GM23338 (cell line): ENCODE data around the gene SSBP2. TPM values are rescaled to one million over a fixed set of nuclear protein-coding genes. Genes with fewer than 3 reads are reported as not detected.

Experiments used
- ATAC-seq: fragments of 200-7000 bp; cut with Tn5 transposase; 3 replicates; pipeline ENCODE4 v1.9.1; 2020
- DNase-seq: peaks from one replicate; pipeline ENCODE4 v3.0.0-alpha.2; 2015; ENCODE audit warnings: low spot score
- H2AFZ ChIP-seq: fragments of 200-600 bp; sonication (generic); 2 replicates; pipeline ENCODE4 v1.8.0; 2016; ENCODE audit warnings: antibody characterized with exemption, mild to moderate bottlenecking, moderate library complexity
- H3F3A ChIP-seq: fragments of 200-600 bp; sonication (generic); replicated peaks from 2 replicates; pipeline ENCODE4 v1.8.0; 2017; ENCODE audit warnings: antibody characterized with exemption, mixed run types, low read depth
- H3K27ac ChIP-seq: fragments of 200-600 bp; sonication (generic); 2 replicates; pipeline ENCODE4 v1.6.1; 2016; ENCODE audit warnings: low read depth
- H3K27me3 ChIP-seq: fragments of 200-600 bp; sonication (generic); 2 replicates; pipeline ENCODE4 v1.8.0; 2016; ENCODE audit warnings: mild to moderate bottlenecking, mixed run types, moderate library complexity; ENCODE audit not compliant: insufficient read depth
- H3K36me3 ChIP-seq: fragments of 200-600 bp; sonication (generic); 2 replicates; pipeline ENCODE4 v1.8.0; 2016; ENCODE audit warnings: mild to moderate bottlenecking; ENCODE audit not compliant: insufficient read depth
- H3K4me1 ChIP-seq: fragments of 200-600 bp; sonication (generic); 2 replicates; pipeline ENCODE4 v1.8.0; 2016; ENCODE audit warnings: mild to moderate bottlenecking, moderate library complexity; ENCODE audit not compliant: insufficient read depth
- H3K4me2 ChIP-seq: fragments of 200-600 bp; sonication (generic); 2 replicates; pipeline ENCODE4 v1.7.1; 2017; ENCODE audit warnings: mixed run types
- H3K4me3 ChIP-seq: fragments of 200-600 bp; sonication (generic); 2 replicates; pipeline ENCODE4 v1.6.1; 2016; ENCODE audit warnings: mixed run types
- H3K79me2 ChIP-seq: fragments of 200-600 bp; sonication (generic); replicated peaks from 2 replicates; pipeline ENCODE4 v1.8.0; 2017; ENCODE audit warnings: mild to moderate bottlenecking; ENCODE audit not compliant: insufficient read depth
- H3K9me2 ChIP-seq: fragments of 200-600 bp; sonication (generic); 2 replicates; pipeline ENCODE4 v1.8.0; 2017; ENCODE audit not compliant: insufficient read depth
- H4K20me1 ChIP-seq: fragments of 200-600 bp; sonication (generic); replicated peaks from 2 replicates; pipeline ENCODE4 v1.8.0; 2017; ENCODE audit warnings: mild to moderate bottlenecking; ENCODE audit not compliant: insufficient read depth
- H3K27ac Mint-ChIP-seq: 2 replicates; pipeline ENCODE4 v1.8.0; 2020; ENCODE audit warnings: inconsistent platforms, mild to moderate bottlenecking, moderate library complexity, mixed read lengths
- H3K27me3 Mint-ChIP-seq: 3 replicates; pipeline ENCODE4 v1.8.0; 2022; ENCODE audit warnings: low read depth, mild to moderate bottlenecking, moderate library complexity, mixed read lengths, inconsistent platforms; ENCODE audit not compliant: insufficient read depth, poor library complexity
- H3K36me3 Mint-ChIP-seq: 3 replicates; pipeline ENCODE4 v1.8.0; 2021; ENCODE audit warnings: low read depth, mild to moderate bottlenecking, inconsistent platforms, moderate library complexity, mixed read lengths
- H3K4me1 Mint-ChIP-seq: 3 replicates; pipeline ENCODE4 v1.8.0; 2020; ENCODE audit warnings: mild to moderate bottlenecking, inconsistent platforms, mixed read lengths
- H3K4me3 Mint-ChIP-seq: 3 replicates; pipeline ENCODE4 v1.8.0; 2021; ENCODE audit warnings: moderate library complexity, mild to moderate bottlenecking, inconsistent platforms, mixed read lengths
- H3K9me3 Mint-ChIP-seq: 3 replicates; pipeline ENCODE4 v1.8.0; 2020; ENCODE audit warnings: moderate library complexity, mild to moderate bottlenecking, inconsistent platforms, mixed read lengths
- CREB1 ChIP-seq: fragments of 250-450 bp; sonication (Bioruptor Pico); IDR thresholded peaks from 2 replicates; pipeline ENCODE4 v1.5.0; 2020; ENCODE audit warnings: low read depth, mild to moderate bottlenecking, moderate library complexity
- CTCF ChIP-seq, 2 experiments: fragments of 200-600 bp in 1 of 2; sonication (generic) in 1 of 2; conservative IDR thresholded peaks; 2 replicates each; pipeline versions ENCODE4 v1.5.1 to v1.6.1; 2016 to 2017; ENCODE audit warnings: antibody characterized with exemption in 2 of 2, low read depth in 2 of 2, mild to moderate bottlenecking in 2 of 2, moderate library complexity in 1 of 2
- ETS1 ChIP-seq: IDR thresholded peaks from 2 replicates; pipeline ENCODE4 v1.6.1; 2016; ENCODE audit warnings: antibody characterized with exemption
- EZH2 ChIP-seq: fragments of 200-600 bp; sonication (generic); IDR thresholded peaks from one replicate; pipeline ENCODE4 v1.8.0; 2017; ENCODE audit warnings: antibody characterized with exemption, mild to moderate bottlenecking, low read depth; ENCODE audit not compliant: unreplicated experiment
- EZH2phosphoT487 ChIP-seq: fragments of 200-600 bp; sonication (generic); IDR thresholded peaks from one replicate; pipeline ENCODE4 v1.8.1; 2018; ENCODE audit warnings: antibody characterized with exemption; ENCODE audit not compliant: unreplicated experiment
- JUNB ChIP-seq: IDR thresholded peaks from one replicate; pipeline ENCODE4 v1.6.1; 2016; ENCODE audit warnings: antibody characterized with exemption; ENCODE audit not compliant: unreplicated experiment
- NANOG ChIP-seq: IDR thresholded peaks from 2 replicates; pipeline ENCODE4 v1.6.1; 2016; ENCODE audit warnings: antibody characterized with exemption, borderline replicate concordance
- POLR2AphosphoS5 ChIP-seq: IDR thresholded peaks from 2 replicates; pipeline ENCODE4 v1.6.1; 2016; ENCODE audit warnings: antibody characterized with exemption, low read depth
- REST ChIP-seq: IDR thresholded peaks from one replicate; pipeline ENCODE4 v1.6.1; 2018; ENCODE audit warnings: antibody characterized with exemption; ENCODE audit not compliant: unreplicated experiment
- STAT1 ChIP-seq: IDR thresholded peaks from one replicate; pipeline ENCODE4 v1.6.1; 2016; ENCODE audit warnings: antibody characterized with exemption; ENCODE audit not compliant: unreplicated experiment
- ZNF114 ChIP-seq: fragments of 250-450 bp; sonication (Bioruptor Pico); IDR thresholded peaks from 2 replicates; pipeline ENCODE4 v1.5.0; 2020; ENCODE audit warnings: mild to moderate bottlenecking, moderate library complexity
- ZNF331 ChIP-seq: fragments of 250-450 bp; sonication (Bioruptor Pico); IDR thresholded peaks from 2 replicates; pipeline ENCODE4 v1.5.0; 2020; ENCODE audit warnings: low read depth, mild to moderate bottlenecking, moderate library complexity
- ZNF462 ChIP-seq: fragments of 250-450 bp; sonication (Bioruptor Pico); IDR thresholded peaks from 2 replicates; pipeline ENCODE4 v1.5.0; 2020; ENCODE audit warnings: mild to moderate bottlenecking, moderate library complexity
- polyA plus RNA-seq: library from polyadenylated mRNA; unstranded; fragments of >200 nt; fragmentation: Nextera tagmentation; extraction: Ambion mirVana; gene quantifications from 2 replicates; pipeline ENCODE4 v1.2.1, GENCODE V29; 2016
- total RNA-seq: library from RNA; depleted of rRNA; stranded (reverse); fragments of >200 nt; shearing (Covaris generic); gene quantifications from 2 replicates; pipeline ENCODE4 v1.2.3, GENCODE V29; 2014

SSBP2 gene
- total and polyA plus RNA-seq, 2 experiments from 2014 or later: 21.5 to 24.7 TPM

- no peak overlapping the region for H3K27ac Mint-ChIP-seq
- Histone ChIP-seq H3K27ac (no peak overlapping the region), H2AFZ (no peak overlapping the region), H4K20me1 (no peaks in the 10 kb centered on the region), H3K36me3 (no peaks in the 10 kb centered on the region), H3F3A (no peaks in the 10 kb centered on the region), H3K79me2 (no peaks in the 10 kb centered on the region), H3K27me3 (no peaks in the 10 kb centered on the region), H3K4me1 (no peaks in the 10 kb centered on the region), H3K9me2 (no peaks in the 10 kb centered on the region; the same call in 1 of the 2 replicates), H3K4me2 (no peak overlapping the region), H3K4me3 (no peak overlapping the region)
- H3K4me3 Mint-ChIP-seq: no peak overlapping the region
- DNase-seq (no peak), ATAC-seq (no peak)
- TF ChIP-seq REST: no peak
- TF ChIP-seq CTCF (conservative IDR thresholded peaks at IDR 0.05; ENCODE audit: low read depth in 2 of 2): no peak
- TF ChIP-seq EZH2: no peak
- no peak for TF ChIP-seq EZH2phosphoT487
- TF ChIP-seq STAT1: no peak
- TF ChIP-seq CREB1 (CRISPR knock-in tag): no peak
- TF ChIP-seq POLR2AphosphoS5: no peak
- no peak for TF ChIP-seq ZNF114
- no peak for TF ChIP-seq JUNB
- TF ChIP-seq ZNF331: no peak
- TF ChIP-seq NANOG: no peak
- no peak for TF ChIP-seq ZNF462 (CRISPR knock-in tag)
- TF ChIP-seq ETS1: no peak
- H3K4me1 Mint-ChIP-seq: peaks cover 2% of the 10 kb centered on the region; the same call in 2 of the 3 replicates
- H3K27me3 Mint-ChIP-seq: no peaks in the 10 kb centered on the region
- H3K9me3 Mint-ChIP-seq: no peaks in the 10 kb centered on the region
- H3K36me3 Mint-ChIP-seq: no peaks in the 10 kb centered on the region; the same call in 2 of the 3 replicates
Observed at GRCh38 chr5:81506378-81506777, 244.5 kb downstream of the SSBP2 start.
